Germinal center (tissue), 1 donor: ENCODE results near the gene MIOS.

Experiments used
- DNase-seq: peaks from one replicate; pipeline ENCODE4 v3.0.0; 2012; ENCODE audit warnings: mixed read lengths, low spot score

The MIOS gene

GRCh38 chr7:7566651-7567611 is at the start of gene MIOS:
MIOS (plus strand) TSS chr7:7566884; CDS start chr7:7572476, 5,592 bp downstream.
- DNase-seq: peak; percentile 94

- DNase-seq: no peak
These were observed 48.9 kb upstream of the MIOS start for GRCh38 chr7:7517754-7518153.

- no peak for DNase-seq
These were observed 47.6 kb upstream of the MIOS start for GRCh38 chr7:7519056-7519455.

- DNase-seq: no peak
These were observed 47.2 kb upstream of the MIOS start for GRCh38 chr7:7519528-7519927.

- no peak for DNase-seq
These were observed 45.4 kb upstream of the MIOS start for GRCh38 chr7:7521259-7521658.

- DNase-seq: no peak
These were observed 44.3 kb upstream of the MIOS start for GRCh38 chr7:7522421-7522820.

- DNase-seq: no peak
These were observed 42.6 kb upstream of the MIOS start for GRCh38 chr7:7524121-7524520.

GRCh38 chr7:7526006-7526405 is 40.7 kb upstream of the MIOS start:
- no peak for DNase-seq

GRCh38 chr7:7527047-7527446 is 39.6 kb upstream of the MIOS start:
- DNase-seq: no peak

GRCh38 chr7:7529328-7529727 is 37.4 kb upstream of the MIOS start:
- no peak for DNase-seq

GRCh38 chr7:7533831-7534430 is 32.8 kb upstream of the MIOS start:
- DNase-seq: no peak

- DNase-seq: no peak
These were observed 31.0 kb upstream of the MIOS start, which contains the start of gene COL28A1 for GRCh38 chr7:7535691-7536090. COL28A1 (minus strand) TSS chr7:7535873; CDS start chr7:7532875, 2,998 bp downstream.

- no peak for DNase-seq
These were observed 30.2 kb upstream of the MIOS start for GRCh38 chr7:7536396-7537019.

- DNase-seq: no peak
These were observed 29.0 kb upstream of the MIOS start for GRCh38 chr7:7537711-7538110.

- no peak for DNase-seq
These were observed 27.5 kb upstream of the MIOS start for GRCh38 chr7:7539152-7539551.

GRCh38 chr7:7539711-7540110 is 27.0 kb upstream of the MIOS start:
- DNase-seq: no peak

- no peak for DNase-seq
These were observed 24.3 kb upstream of the MIOS start for GRCh38 chr7:7542251-7542835.

GRCh38 chr7:7548407-7548806 is 18.3 kb upstream of the MIOS start:
- DNase-seq: no peak

- DNase-seq: no peak
These were observed 16.0 kb upstream of the MIOS start for GRCh38 chr7:7550663-7551062.

- no peak for DNase-seq
These were observed 14.5 kb upstream of the MIOS start for GRCh38 chr7:7552199-7552598.

GRCh38 chr7:7553386-7553785 is 13.3 kb upstream of the MIOS start:
- DNase-seq: no peak

GRCh38 chr7:7554021-7554432 is 12.7 kb upstream of the MIOS start:
- DNase-seq: no peak
